Measurements from ENCODE around the gene CASK. TPM values are rescaled to one million over a fixed set of nuclear protein-coding genes. Genes with fewer than 3 reads are reported as not detected.
A peak's percentile ranks its signal among the peaks of the same experiment; 100 is the strongest.

The CASK gene
- total and polyA plus RNA-seq, 8 donors, result 7.3 to 82.0 (median 32.3) TPM

- peaks cover 0 to 7% (median 0%) of the 10 kb centered on the region in 4 donors for H3K4me1 ChIP-seq
- H3K4me3 ChIP-seq, result no peak overlapping the region
- H3K27ac ChIP-seq, result no peak overlapping the region
- peaks cover 0 to 5% (median 2%) of the 10 kb centered on the region in 4 donors for H3K36me3 ChIP-seq
- 50 to 83% (median 71%) methylated on average over 2 of the region's 2 CpGs for WGBS, 5 donors
- DNase-seq, result peak in 1 of 2 donors; percentile 15
- peaks cover 0 to 5% (median 0%) of the 10 kb centered on the region in 3 donors for H3K27me3 ChIP-seq
- TF ChIP-seq EP300 (IDR thresholded peaks at IDR 0.05) (no peak), POLR2AphosphoS5 (IDR thresholded peaks at IDR 0.05) (no peak), POLR2A (IDR thresholded peaks at IDR 0.05) (no peak), CTCF (IDR thresholded peaks at IDR 0.05) (no peak)
- H3K9me3 ChIP-seq, result no peaks in the 10 kb centered on the region
- intact Hi-C loops (cut with DNase I; ENCODE audit: low total_unique reads), result no loop called here
These were observed 257.7 kb downstream of the CASK start for GRCh38 chrX:41665686-41666085.

GRCh38 chrX:41664908-41665307 lies 258.4 kb downstream of the CASK start:
- H3K36me3 ChIP-seq, result peaks cover 0 to 9% (median 5%) of the 10 kb centered on the region in 4 donors
- no peak for DNase-seq
- peaks cover 0 to 7% (median 0%) of the 10 kb centered on the region in 4 donors for H3K4me1 ChIP-seq
- H3K27ac ChIP-seq, result no peak overlapping the region
- H3K9me3 ChIP-seq, result no peaks in the 10 kb centered on the region
- intact Hi-C loops (cut with DNase I; ENCODE audit: low total_unique reads), result no loop called here
- peaks cover 0 to 5% (median 0%) of the 10 kb centered on the region in 3 donors for H3K27me3 ChIP-seq
- TF ChIP-seq POLR2AphosphoS5 (IDR thresholded peaks at IDR 0.05) (no peak), EP300 (IDR thresholded peaks at IDR 0.05) (no peak), POLR2A (IDR thresholded peaks at IDR 0.05) (no peak), CTCF (IDR thresholded peaks at IDR 0.05) (no peak)
- H3K4me3 ChIP-seq, result no peak overlapping the region

GRCh38 chrX:41664375-41664901 lies 258.9 kb downstream of the CASK start:
- intact Hi-C loops (cut with DNase I; ENCODE audit: low total_unique reads), result no loop called here
- no peak for DNase-seq
- TF ChIP-seq EP300 (IDR thresholded peaks at IDR 0.05) (no peak), CTCF (IDR thresholded peaks at IDR 0.05) (no peak), POLR2A (IDR thresholded peaks at IDR 0.05) (no peak), POLR2AphosphoS5 (IDR thresholded peaks at IDR 0.05) (no peak)
- Histone ChIP-seq H3K4me3 (no peak overlapping the region), H3K27ac (no peak overlapping the region), H3K4me1 (peaks cover 0 to 7% (median 0%) of the 10 kb centered on the region in 4 donors), H3K27me3 (peaks cover 0 to 5% (median 0%) of the 10 kb centered on the region in 3 donors), H3K9me3 (no peaks in the 10 kb centered on the region), H3K36me3 (peaks cover 0 to 14% (median 10%) of the 10 kb centered on the region in 4 donors)
- 68 to 97% (median 89%) methylated on average over 2 of the region's 2 CpGs for WGBS, 5 donors

GRCh38 chrX:41661366-41662095 lies 261.8 kb downstream of the CASK start:
- no peak overlapping the region for H3K4me3 ChIP-seq
- intact Hi-C loops (cut with DNase I; ENCODE audit: low total_unique reads), result no loop called here
- no peaks in the 10 kb centered on the region for H3K27me3 ChIP-seq
- WGBS, 5 donors, result 68 to 88% (median 79%) methylated on average over 2 of the region's 2 CpGs
- H3K27ac ChIP-seq, result peak overlapping the region in 1 of 5 donors; percentile 31
- H3K4me1 ChIP-seq, result peaks cover 0 to 3% (median 0%) of the 10 kb centered on the region in 4 donors
- TF ChIP-seq EP300 (IDR thresholded peaks at IDR 0.05), result no peak
- H3K9me3 ChIP-seq, result no peaks in the 10 kb centered on the region
- DNase-seq, result no peak
- H3K36me3 ChIP-seq, result peaks cover 0 to 34% (median 31%) of the 10 kb centered on the region in 4 donors

- Histone ChIP-seq H3K36me3 (peaks cover 0 to 55% (median 47%) of the 10 kb centered on the region in 4 donors), H3K4me1 (no peaks in the 10 kb centered on the region), H3K4me3 (no peak overlapping the region), H3K27ac (no peak overlapping the region), H3K9me3 (no peaks in the 10 kb centered on the region), H3K27me3 (no peaks in the 10 kb centered on the region)
- intact Hi-C loops (cut with DNase I; ENCODE audit: low total_unique reads), result no loop called here
- TF ChIP-seq EP300 (IDR thresholded peaks at IDR 0.05) (no peak), POLR2A (IDR thresholded peaks at IDR 0.05) (no peak), CTCF (IDR thresholded peaks at IDR 0.05) (no peak), POLR2AphosphoS5 (IDR thresholded peaks at IDR 0.05) (no peak)
- DNase-seq, result no peak
- 75 to 88% (median 83%) methylated on average over 4 of the region's 4 CpGs for WGBS, 5 donors
These were observed 267.7 kb downstream of the CASK start for GRCh38 chrX:41655631-41656030.

Data from stomach (tissue), 9 donors.